Stomach (tissue), 4 donors: ENCODE results near the gene PITPNC1.

Experiments used
- POLR2A ChIP-seq, 4 donors: fragments of 450-650 bp; IDR thresholded peaks; one replicate each; pipeline ENCODE4 v1.6.1; 2016; ENCODE audit warnings: antibody characterized with exemption in 4 of 4, control low read depth in 2 of 4, mild to moderate bottlenecking in 1 of 4, moderate library complexity in 1 of 4
- POLR2AphosphoS5 ChIP-seq, 3 donors: sonication (generic); formaldehyde crosslinking; IDR thresholded peaks; one replicate each; pipeline ENCODE4 v1.6.1; 2016; ENCODE audit warnings: antibody characterized with exemption in 3 of 3

GRCh38 chr17:67601897-67602296 lies 224.8 kb downstream of the PITPNC1 start:
- TF ChIP-seq POLR2A (IDR thresholded peaks at IDR 0.05): no peak
- TF ChIP-seq POLR2AphosphoS5 (IDR thresholded peaks at IDR 0.05): no peak
